Muscle of arm (tissue), 12 donors: ENCODE data around the gene TYW1. TPM values are rescaled to one million over a fixed set of nuclear protein-coding genes. Genes with fewer than 3 reads are reported as not detected.
"Not testable (repeated sequence)": the region's sequence is repeated elsewhere in the genome, so short reads cannot be mapped to it uniquely, and the experiment has no call there.

Experiments used
- DNase-seq: peaks from one replicate; pipeline ENCODE4 v3.0.0-alpha.2; 2013
- polyA plus RNA-seq, 12 donors: library from polyadenylated mRNA; unstranded; fragments of 120-200 nt; gene quantifications; one replicate each; pipeline ENCODE4 v1.2.1, GENCODE V29; 2013; ENCODE audit not compliant: insufficient read length in 12 of 12

The TYW1 gene
- polyA plus RNA-seq, 12 donors, result 11.4 to 21.3 (median 17.3) TPM; not detected in 1

- DNase-seq, result not testable (repeated sequence)
Measured at GRCh38 chr7:67230029-67230428, 233.4 kb downstream of the TYW1 start.

GRCh38 chr7:67233506-67233905 is 236.9 kb downstream of the TYW1 start:
- not testable (repeated sequence) for DNase-seq

GRCh38 chr7:67236216-67236615 is 239.6 kb downstream of the TYW1 start:
- DNase-seq, result not testable (repeated sequence)

- not testable (repeated sequence) for DNase-seq
Measured at GRCh38 chr7:67242871-67243270, 246.2 kb downstream of the TYW1 start.

GRCh38 chr7:67248364-67248763 is 251.7 kb downstream of the TYW1 start:
- DNase-seq, result not testable (repeated sequence)

- DNase-seq, result no peak
Measured at GRCh38 chr7:67251986-67252558, 255.4 kb downstream of the TYW1 start.

- not testable (repeated sequence) for DNase-seq
Measured at GRCh38 chr7:67255076-67255475, 258.4 kb downstream of the TYW1 start.

- not testable (repeated sequence) for DNase-seq
Measured at GRCh38 chr7:67257779-67258178, 261.1 kb downstream of the TYW1 start.

- DNase-seq, result not testable (repeated sequence)
Measured at GRCh38 chr7:67259363-67259762, 262.7 kb downstream of the TYW1 start.

GRCh38 chr7:67260166-67260586 is 263.5 kb downstream of the TYW1 start:
- DNase-seq, result not testable (repeated sequence)

GRCh38 chr7:67264000-67264399 is 267.4 kb downstream of the TYW1 start:
- not testable (repeated sequence) for DNase-seq

GRCh38 chr7:67266070-67266469 is 269.4 kb downstream of the TYW1 start:
- DNase-seq, result not testable (repeated sequence)

GRCh38 chr7:67267914-67268313 is 271.3 kb downstream of the TYW1 start:
- DNase-seq, result no peak

- not testable (repeated sequence) for DNase-seq
Measured at GRCh38 chr7:67269916-67270315, 273.3 kb downstream of the TYW1 start.

Other genes with a start within 250 kb of the TYW1 start
- 100 to 1,000 TPM in 1 of 12 donors, 10 to 100 TPM in 11; 51.8 to 158 (median 60.4) TPM for gene TMEM248, start 75.6 kb upstream of the TYW1 start, polyA plus RNA-seq
- 100 to 1,000 TPM in 11 of 12 donors, not detected in 1; 174 to 315 (median 260) TPM for gene SBDS, start 1.2 kb upstream of the TYW1 start, polyA plus RNA-seq